GM12878 (cell line): ENCODE measurements around the gene ATXN1. TPM values are rescaled to one million over a fixed set of nuclear protein-coding genes. Genes with fewer than 3 reads are reported as not detected.

ENCODE experiments used
- ATAC-seq: fragments of 200-7000 bp; cut with Tn5 transposase; 3 replicates; pipeline ENCODE4 v1.9.1; 2020; ENCODE audit warnings: mild to moderate bottlenecking, moderate library complexity
- BruUV-seq: library from RNA; stranded (reverse); fragments of 400-500 nt; replicated peaks from 2 replicates; lab custom pipeline; 2021; lab: Mats Ljungman, UMichigan
- CTCF ChIA-PET: fragments of 300-600 bp; sonication (Branson Sonifier 250); formaldehyde crosslinking; extraction: SDS; loops from one replicate; lab custom pipeline; 2021; ENCODE audit warnings: inconsistent platforms; lab: Yijun Ruan, JAX
- POLR2A ChIA-PET: fragments of 350-600 bp; formaldehyde crosslinking; extraction: SDS; loops from one replicate; lab custom pipeline; 2021; ENCODE audit warnings: inconsistent platforms; lab: Charles Lee
- RAD21 ChIA-PET: fragments of 300-600 bp; sonication (Branson Sonifier 250); formaldehyde crosslinking; loops from one replicate; lab custom pipeline; 2023; ENCODE audit warnings: antibody characterized with exemption; ENCODE audit not compliant: unreplicated experiment; lab: Charles Lee
- SMC1A ChIA-PET: fragments of 300-600 bp; sonication (Branson Sonifier 250); formaldehyde crosslinking; loops from one replicate; lab custom pipeline; 2023; ENCODE audit not compliant: unreplicated experiment, uncharacterized antibody; lab: Charles Lee
- DNase-seq: peaks from one replicate; pipeline ENCODE4 v3.0.0-alpha.2; 2011; ENCODE audit warnings: low read depth, low spot score
- FAIRE-seq: peaks from 3 replicates; lab custom pipeline; 2011; peaks lifted over from hg19 to GRCh38; lab: Jason Lieb, UNC
- H2AFZ ChIP-seq: 2 replicates; pipeline ENCODE4 v1.6.0; 2011; ENCODE audit warnings: low read depth, low read length, control low read depth; ENCODE audit not compliant: control insufficient read depth
- H3K27ac ChIP-seq: 2 replicates; pipeline ENCODE4 v1.5.1; 2011; ENCODE audit warnings: control low read depth; ENCODE audit not compliant: control insufficient read depth, insufficient read depth
- H3K27me3 ChIP-seq, 2 experiments: replicated peaks in 1 of 2; 2 replicates each; pipeline versions ENCODE4 v1.6.0 to v1.6.1; 2011; ENCODE audit warnings: low read length in 1 of 2; ENCODE audit not compliant: control insufficient read depth in 2 of 2, insufficient read depth in 2 of 2
- H3K36me3 ChIP-seq, 2 experiments: 2 replicates each; pipeline ENCODE4 v1.5.1; 2011; ENCODE audit warnings: low read length in 1 of 2; ENCODE audit not compliant: control insufficient read depth in 2 of 2, insufficient read depth in 2 of 2
- H3K4me1 ChIP-seq: 2 replicates; pipeline ENCODE4 v1.6.1; 2011; ENCODE audit warnings: mild to moderate bottlenecking, low read length, moderate library complexity, mixed read lengths; ENCODE audit not compliant: control insufficient read depth, insufficient read depth
- H3K4me2 ChIP-seq: 2 replicates; pipeline ENCODE4 v1.6.0; 2011; ENCODE audit warnings: control low read depth; ENCODE audit not compliant: control insufficient read depth, insufficient read depth
- H3K4me3 ChIP-seq: fragments of 200-600 bp; sonication (generic); 2 replicates; pipeline ENCODE4 v1.5.1; 2016
- H3K79me2 ChIP-seq: 2 replicates; pipeline ENCODE4 v1.6.0; 2011; ENCODE audit warnings: low read length; ENCODE audit not compliant: control insufficient read depth, insufficient read depth
- H3K9ac ChIP-seq: 2 replicates; pipeline ENCODE4 v1.8.0; 2011; ENCODE audit warnings: low read length, control low read depth, mixed read lengths; ENCODE audit not compliant: control insufficient read depth, insufficient read depth
- H3K9me3 ChIP-seq: replicated peaks from 3 replicates; pipeline ENCODE4 v1.5.1; 2011; ENCODE audit warnings: mild to moderate bottlenecking, low read length; ENCODE audit not compliant: control insufficient read depth, insufficient read depth
- H4K20me1 ChIP-seq: 2 replicates; pipeline ENCODE4 v1.6.0; 2011; ENCODE audit not compliant: control insufficient read depth, insufficient read depth
- BHLHE40 ChIP-seq, 2 experiments: fragments of 450-650 bp in 1 of 2; IDR thresholded peaks; 2 replicates each; pipeline ENCODE4 v1.6.1; 2011 to 2017; ENCODE audit warnings: low read depth in 2 of 2, borderline replicate concordance in 1 of 2, improper control_type of control experiment in 1 of 2, low read length in 1 of 2, mild to moderate bottlenecking in 1 of 2
- EED ChIP-seq: sonication (generic); IDR thresholded peaks from 2 replicates; pipeline ENCODE4 v1.6.1; 2016; ENCODE audit warnings: antibody characterized with exemption, low read depth
- MTA2 ChIP-seq: fragments of 450-650 bp; IDR thresholded peaks from 2 replicates; pipeline ENCODE4 v1.6.1; 2016; ENCODE audit warnings: low read depth, mild to moderate bottlenecking, moderate library complexity
- PAX8 ChIP-seq: fragments of 450-650 bp; IDR thresholded peaks from 2 replicates; pipeline ENCODE4 v1.6.1; 2017; ENCODE audit warnings: mild to moderate bottlenecking, moderate library complexity
- PRDM15 ChIP-seq: fragments of 450-650 bp; formaldehyde crosslinking; IDR thresholded peaks from 2 replicates; pipeline ENCODE4 v1.4.0; 2020; ENCODE audit warnings: mild to moderate bottlenecking, moderate library complexity
- SMARCA5 ChIP-seq: fragments of 450-650 bp; IDR thresholded peaks from 2 replicates; pipeline ENCODE4 v1.6.1; 2017; ENCODE audit warnings: mild to moderate bottlenecking
- TBL1XR1 ChIP-seq: IDR thresholded peaks from 2 replicates; pipeline ENCODE4 v1.6.1; 2012; ENCODE audit warnings: low read depth, low read length, improper control_type of control experiment
- TCF7 ChIP-seq: IDR thresholded peaks from 2 replicates; pipeline ENCODE4 v1.6.1; 2014; ENCODE audit warnings: antibody characterized with exemption, borderline replicate concordance
- YY1 ChIP-seq: IDR thresholded peaks from 2 replicates; pipeline ENCODE4 v1.6.1; 2011; ENCODE audit warnings: low read depth, mild to moderate bottlenecking, low read length
- ZBED1 ChIP-seq: IDR thresholded peaks from 2 replicates; pipeline ENCODE4 v1.6.1; 2016; ENCODE audit warnings: borderline replicate concordance
- ZNF622 ChIP-seq: fragments of 450-650 bp; IDR thresholded peaks from 2 replicates; pipeline ENCODE4 v1.6.1; 2017; ENCODE audit warnings: mild to moderate bottlenecking, inconsistent platforms
- WGBS: methylation state at CpG from one replicate; pipeline ENCODE4 v1.1.6; 2016; ENCODE audit warnings: low lambda C conversion rate; ENCODE audit not compliant: insufficient replicate concordance, insufficient coverage; ENCODE audit errors: missing lambda C conversion rate; 5-methylcytosine and 5-hydroxymethylcytosine counted together
- in situ Hi-C: fragments of 300-500 bp; cut with MboI; formaldehyde crosslinking; loops from 9 replicates; pipeline ENCODE4 v1.14.3; 2018; ENCODE audit warnings: mixed read lengths
- intact Hi-C: fragments of 100-400 bp; cut with micrococcal nuclease; formaldehyde crosslinking; loops from one replicate; pipeline ENCODE4 v1.14.2; 2022; ENCODE audit not compliant: unreplicated experiment
- polyA plus RNA-seq, 11 experiments: library from polyadenylated mRNA; depleted of rRNA in 4 of 11; unstranded in 6 of 11; stranded (reverse) in 5 of 11; fragments of >200 nt; fragmentation: Nextera tagmentation in 4 of 11; fragmentation: Illumina TruSeq in 1 of 11; extraction: Ambion mirVana in 4 of 11; extraction: Trizol in 1 of 11; gene quantifications; 1 replicate in 1 of 11; 2 replicates in 10 of 11; pipeline versions ENCODE4 v1.2.1 to v1.2.3, GENCODE V29; 2011 to 2016; ENCODE audit warnings: inconsistent platforms in 2 of 11, missing spikeins in 2 of 11, low read depth in 1 of 11
- total RNA-seq, 4 experiments: library from RNA; depleted of rRNA in 3 of 4; stranded (reverse); fragments of >200 nt in 3 of 4; fragmentation: Illumina TruSeq in 1 of 4; extraction: Trizol in 1 of 4; gene quantifications; 2 replicates each; pipeline versions ENCODE4 v1.2.1 to v1.2.3, GENCODE V29; 2013 to 2021

Gene ATXN1
- total and polyA plus RNA-seq, 10 of the 15 experiments (the other 5 are each of a cell fraction or from before 2014, with no cell fraction given) = 12.2 to 51.2 (median 20.5) TPM

GRCh38 chr6:16274885-16275589, 486.2 kb downstream of the ATXN1 start:
- H3K36me3 ChIP-seq = no peaks in the 10 kb centered on the region
- H2AFZ ChIP-seq = no peak overlapping the region
- no peak for ATAC-seq
- H3K27me3 ChIP-seq = no peaks in the 10 kb centered on the region; a peak in 2 of 4 replicates
- no peaks in the 10 kb centered on the region for H3K9me3 ChIP-seq
- TF ChIP-seq TCF7 (no peak), SMARCA5 (no peak), YY1 (no peak), ZBED1 (no peak), EED (no peak), TBL1XR1 (no peak), PAX8 (no peak), MTA2 (no peak), PRDM15 (no peak), ZNF622 (no peak), BHLHE40 (IDR thresholded peaks at IDR 0.05; ENCODE audit: borderline replicate concordance in 1 of 2, low read depth in 2 of 2, low read length in 1 of 2) (no peak)
- TF ChIP-seq, all 136 proteins: peak for 0
- ChIA-PET POLR2A (interaction anchor here (1.5 kb wide), 1 partner anchor 10 kb away, joined by 7 read pairs; no protein-coding TSS in a partner anchor), SMC1A (interaction anchor here (0.8 to 1.9 kb wide), 3 partner anchors 9 to 45 kb away, joined by 3 to 5 read pairs (median 3); no protein-coding TSS in a partner anchor), RAD21 (interaction anchor here (1.6 kb wide), 1 partner anchor 11 kb away, joined by 4 read pairs; no protein-coding TSS in a partner anchor), CTCF (interaction anchor here (0.6 to 7.9 kb wide), 6 partner anchors 11 to 1938 kb away, joined by 3 to 54 read pairs (median 6); no protein-coding TSS in a partner anchor)
- FAIRE-seq (no peak), DNase-seq (no peak)
- no peaks in the 10 kb centered on the region for H4K20me1 ChIP-seq
- no peaks in the 10 kb centered on the region for H3K79me2 ChIP-seq
- H3K27ac ChIP-seq = no peak overlapping the region
- intact Hi-C loops = no loop called here
- in situ Hi-C loops = no loop called here
- H3K4me1 ChIP-seq = no peaks in the 10 kb centered on the region
- 70% methylated on average over 10 of the region's 10 CpGs for WGBS
- H3K4me3 ChIP-seq = no peak overlapping the region
- no TSS peak for BruUV-seq
- no peak overlapping the region for H3K9ac ChIP-seq
- H3K4me2 ChIP-seq = no peak overlapping the region
